GM18858 (cell line): Measurements from ENCODE around the gene CLIP4.

ENCODE experiments used
- ATAC-seq: cut with Tn5 transposase; IDR thresholded peaks from one replicate; pipeline ENCODE4 v1.9.1; 2021; ENCODE audit not compliant: unreplicated experiment

CLIP4 gene

DNA sequence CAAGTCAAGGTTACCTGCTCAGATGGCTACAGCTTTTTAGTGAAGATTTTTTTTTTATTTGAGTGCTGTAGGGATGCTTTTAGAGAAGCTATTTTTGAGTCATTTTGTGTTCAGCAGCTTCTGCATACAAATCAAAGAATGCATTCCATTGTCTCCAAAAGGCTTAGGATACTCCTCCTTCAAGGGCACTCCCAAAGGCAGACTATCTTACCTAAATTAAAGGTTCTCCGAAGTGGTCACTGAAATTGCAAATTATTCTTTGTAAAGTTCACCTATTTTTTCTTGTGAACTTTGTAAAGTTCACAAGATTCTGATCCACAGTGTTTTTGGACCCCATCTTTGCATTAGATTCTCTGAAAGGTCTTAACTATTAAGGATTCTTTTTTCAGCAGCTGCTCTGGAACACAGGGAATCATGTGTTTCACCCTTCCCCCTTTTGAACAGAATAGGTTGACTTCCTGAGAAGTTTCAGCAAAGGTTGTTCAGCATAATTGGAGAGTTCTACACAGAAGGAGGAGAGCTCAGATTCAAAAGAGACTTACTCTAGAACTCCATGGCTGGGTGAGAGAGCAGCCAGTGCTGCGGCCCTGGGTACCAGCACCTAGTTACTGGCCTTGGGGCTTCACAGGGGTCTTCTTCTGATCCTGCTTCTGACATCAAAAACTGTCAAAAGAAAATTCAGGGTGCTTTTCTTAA, 14.5 kb downstream of the CLIP4 start:
- ATAC-seq, result no peak

GRCh38 chr2:29130295-29130694, 15.1 kb downstream of the CLIP4 start:
- no peak for ATAC-seq

- ATAC-seq, result no peak
These were observed 19.7 kb downstream of the CLIP4 start for GRCh38 chr2:29134933-29135332.

- no peak for ATAC-seq
These were observed 23.9 kb downstream of the CLIP4 start for GRCh38 chr2:29139152-29139551.

GRCh38 chr2:29139731-29140130, 24.5 kb downstream of the CLIP4 start:
- no peak for ATAC-seq

DNA sequence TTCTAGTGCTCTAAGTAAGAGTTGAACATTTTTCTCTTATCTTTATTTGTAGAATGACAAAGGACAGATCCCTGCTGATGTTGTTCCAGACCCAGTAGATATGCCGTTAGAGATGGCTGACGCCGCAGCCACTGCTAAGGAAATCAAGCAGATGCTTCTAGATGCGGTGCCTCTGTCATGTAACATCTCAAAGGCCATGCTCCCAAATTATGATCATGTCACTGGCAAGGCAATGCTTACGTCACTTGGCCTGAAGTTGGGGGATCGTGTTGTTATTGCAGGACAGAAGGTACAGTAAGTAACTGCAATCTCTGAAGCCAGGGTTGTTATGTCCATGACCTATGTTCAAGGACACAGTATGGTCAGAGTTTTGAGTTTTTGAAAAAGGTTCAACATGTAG, 28.4 kb downstream of the CLIP4 start:
- ATAC-seq, result no peak

DNA sequence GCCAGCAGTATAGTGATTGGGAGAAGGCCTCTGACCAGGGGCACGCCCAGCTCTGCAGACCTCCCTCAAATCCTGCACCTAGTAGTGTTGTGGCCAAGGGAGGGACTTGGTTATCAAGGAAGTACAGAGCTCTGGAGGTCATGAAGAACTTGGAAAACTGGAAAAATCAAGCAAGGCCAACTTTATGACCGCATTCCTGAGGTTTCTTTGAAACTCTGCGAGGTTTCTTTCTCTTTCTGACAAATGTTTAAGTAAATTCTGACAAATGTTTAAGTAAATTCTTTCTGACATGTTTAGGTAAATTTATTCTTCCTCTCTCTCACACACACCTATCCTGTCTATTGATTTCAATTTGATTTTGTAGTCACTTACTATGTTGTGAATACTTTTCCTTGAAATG, 31.0 kb downstream of the CLIP4 start:
- no peak for ATAC-seq

GRCh38 chr2:29147963-29148362, 32.7 kb downstream of the CLIP4 start:
- ATAC-seq, result no peak

GRCh38 chr2:29154610-29155009, 39.4 kb downstream of the CLIP4 start:
- ATAC-seq, result no peak

DNA sequence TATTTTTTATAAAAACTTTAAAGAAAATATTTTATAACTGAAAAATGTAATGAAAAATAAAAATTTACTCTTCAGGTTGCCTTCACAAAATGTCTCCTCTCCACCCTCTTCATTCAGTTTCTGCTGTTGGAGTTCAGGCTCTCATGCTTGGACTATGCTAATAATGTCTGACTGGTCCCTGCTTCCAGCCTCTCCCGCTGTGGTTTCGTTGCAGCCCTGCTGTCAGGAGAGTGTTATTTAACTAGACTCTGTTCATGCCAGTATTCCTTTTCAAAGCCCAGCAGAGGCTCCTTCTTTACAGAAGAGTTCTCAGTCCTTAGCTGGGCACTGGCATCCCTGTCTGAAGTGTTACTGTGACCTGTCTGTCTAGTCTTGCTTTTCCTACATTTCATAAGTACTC, 40.4 kb downstream of the CLIP4 start:
- no peak for ATAC-seq

DNA sequence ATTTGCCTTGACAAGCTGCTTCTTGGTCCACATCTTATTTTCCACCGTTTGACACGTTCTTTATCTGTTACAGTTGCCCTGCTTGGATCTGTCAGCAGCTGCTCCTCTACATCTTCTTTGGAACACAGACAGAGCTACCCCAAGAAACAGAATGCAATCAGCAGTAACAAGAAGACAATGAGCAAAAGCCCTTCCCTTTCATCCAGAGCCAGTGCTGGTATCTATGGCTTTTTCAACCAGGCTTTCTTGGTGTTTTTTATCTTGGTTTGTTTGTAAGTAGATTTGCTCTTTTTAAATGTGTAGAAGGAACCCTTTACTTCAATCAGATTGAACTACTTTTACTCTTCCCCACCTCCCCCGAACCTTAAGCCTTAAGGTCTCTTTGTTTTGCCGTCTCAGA, 41.9 kb downstream of the CLIP4 start:
- no peak for ATAC-seq

- ATAC-seq, result no peak
These were observed 43.9 kb downstream of the CLIP4 start for GRCh38 chr2:29159125-29159524.

- no peak for ATAC-seq
These were observed 45.0 kb downstream of the CLIP4 start for GRCh38 chr2:29160184-29160583.

GRCh38 chr2:29162204-29162928, 47.2 kb downstream of the CLIP4 start:
- ATAC-seq, result no peak

DNA sequence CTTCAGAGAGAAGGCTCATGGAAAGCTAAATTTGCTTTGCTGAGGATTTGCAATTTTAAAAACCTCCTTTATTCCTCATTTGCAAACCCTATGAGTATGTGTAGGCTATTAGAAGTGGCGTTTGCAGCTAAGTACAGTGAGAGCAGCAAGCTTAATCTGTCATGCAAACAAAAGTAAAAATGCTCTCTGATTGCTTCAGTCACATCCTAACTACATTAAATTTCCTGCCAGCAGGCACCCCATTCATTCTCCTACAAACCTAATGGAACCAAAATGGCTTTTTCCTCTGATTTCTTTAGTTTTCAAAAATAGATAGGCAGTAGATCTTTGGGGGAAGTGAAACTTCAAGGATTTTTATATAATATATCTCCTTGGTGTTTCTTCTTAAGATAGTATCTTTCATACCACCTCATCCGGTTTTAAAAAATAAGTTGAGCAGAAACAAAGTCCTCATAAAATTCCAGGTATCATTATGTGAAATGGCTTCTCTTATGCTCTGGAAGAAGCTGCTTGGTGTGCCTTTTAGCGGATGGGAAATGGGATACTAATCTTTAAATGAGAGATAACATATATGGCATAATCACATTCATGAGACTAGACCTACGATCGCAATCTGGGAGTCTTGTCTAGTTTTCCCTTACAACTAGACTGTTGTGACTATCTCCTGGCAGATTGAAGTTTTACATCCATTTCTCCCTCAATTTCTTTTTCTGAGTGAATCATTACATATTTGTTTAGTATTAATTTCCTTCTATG, 49.1 kb downstream of the CLIP4 start:
- no peak for ATAC-seq

- ATAC-seq, result no peak
These were observed 50.4 kb downstream of the CLIP4 start for GRCh38 chr2:29165362-29166241.

DNA sequence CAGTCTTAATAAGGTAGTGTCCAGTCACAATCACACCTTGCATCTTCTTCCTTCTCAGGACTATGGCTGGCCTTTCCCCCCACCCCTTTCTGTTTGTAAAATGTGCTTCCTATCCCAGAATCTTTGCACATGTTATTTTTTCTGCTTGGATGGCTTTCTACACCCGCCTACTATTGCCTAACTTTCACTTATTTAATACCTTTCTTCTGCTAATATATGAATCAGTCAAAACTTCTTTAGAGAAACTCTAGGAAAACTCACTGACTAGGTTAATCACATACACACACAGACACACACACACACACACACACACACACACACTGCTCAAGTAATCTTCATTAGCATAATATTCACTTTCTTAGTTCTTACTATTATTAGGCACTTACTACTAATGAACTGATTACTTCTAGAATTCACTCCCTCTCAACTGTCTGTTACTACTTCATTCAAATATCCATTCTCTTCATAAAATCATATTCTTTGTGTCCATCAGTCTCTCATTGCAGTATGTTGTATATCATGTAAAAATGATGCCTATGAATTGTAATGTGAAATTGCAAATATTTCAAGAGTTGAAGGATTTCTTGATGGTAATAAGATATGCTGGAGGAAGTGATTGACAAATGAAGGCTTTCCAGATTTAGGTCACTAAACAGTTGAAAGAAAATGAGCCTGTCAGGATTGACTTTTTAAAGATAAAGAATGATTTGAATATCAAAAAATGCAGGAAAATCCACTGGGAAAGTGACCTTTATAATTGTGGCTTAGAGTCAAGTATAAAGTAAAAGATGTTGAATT, 51.2 kb downstream of the CLIP4 start:
- no peak for ATAC-seq

GRCh38 chr2:29174937-29175336, 59.7 kb downstream of the CLIP4 start:
- no peak for ATAC-seq

DNA sequence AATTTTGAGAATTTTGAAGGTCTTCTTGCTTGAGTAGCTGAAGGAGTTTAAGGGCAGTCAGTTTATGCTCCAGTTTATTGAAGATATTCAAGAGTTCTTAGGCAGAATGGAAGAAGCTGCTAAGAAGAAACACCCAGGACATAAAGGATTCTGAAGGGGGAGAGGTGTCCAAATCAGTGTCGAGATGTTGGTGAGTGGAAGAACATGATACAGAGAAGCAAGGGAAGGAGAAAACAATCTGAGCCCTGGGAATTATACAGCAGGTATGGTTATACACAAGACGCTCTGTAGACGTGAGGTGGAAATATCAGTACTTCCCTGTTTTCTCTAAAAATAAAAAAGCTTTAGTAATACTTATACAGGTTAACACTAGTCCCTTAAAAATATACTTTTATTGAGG, 60.1 kb downstream of the CLIP4 start:
- ATAC-seq, result no peak

- no peak for ATAC-seq
These were observed 67.1 kb downstream of the CLIP4 start for GRCh38 chr2:29182334-29182733.
